CD4-positive, alpha-beta memory T cell (primary cell): ENCODE measurements around the gene PIAS4. TPM values are rescaled to one million over a fixed set of nuclear protein-coding genes. Genes with fewer than 3 reads are reported as not detected.
A peak's percentile ranks its signal among the peaks of the same experiment; 100 is the strongest.

Experiments used
- CTCF ChIA-PET: fragments of 350-600 bp; sonication (Branson Sonifier 250); formaldehyde crosslinking; loops from one replicate; lab custom pipeline; 2021; ENCODE audit warnings: inconsistent platforms; ENCODE audit not compliant: partially characterized antibody; lab: Charles Lee
- POLR2A ChIA-PET: fragments of 350-600 bp; sonication (Branson Sonifier 250); formaldehyde crosslinking; loops from one replicate; lab custom pipeline; 2021; ENCODE audit not compliant: partially characterized antibody; lab: Charles Lee
- DNase-seq, 5 donors: peaks; one replicate each; pipeline versions ENCODE4 v3.0.0 to v3.0.0-alpha.2; 2020 to 2022; ENCODE audit warnings: mixed read lengths in 1 of 5
- H3K27ac ChIP-seq: one replicate; pipeline ENCODE4 v1.7.0; 2013; ENCODE audit warnings: low read depth, low read length
- H3K27me3 ChIP-seq: 2 replicates; pipeline ENCODE4 v1.7.0; 2013; ENCODE audit warnings: mild to moderate bottlenecking, low read length, moderate library complexity; ENCODE audit not compliant: insufficient read depth
- H3K36me3 ChIP-seq: 2 replicates; pipeline ENCODE4 v1.7.0; 2013; ENCODE audit warnings: mild to moderate bottlenecking, low read length, moderate library complexity; ENCODE audit not compliant: insufficient read depth
- H3K4me1 ChIP-seq: 2 replicates; pipeline ENCODE4 v1.7.0; 2013; ENCODE audit warnings: mild to moderate bottlenecking, low read length, moderate library complexity; ENCODE audit not compliant: insufficient read depth
- H3K4me3 ChIP-seq, 2 donors: one replicate each; pipeline ENCODE4 v1.7.0; 2013; ENCODE audit warnings: low read length in 2 of 2, mild to moderate bottlenecking in 1 of 2
- H3K9me3 ChIP-seq, 2 donors: one replicate each; pipeline ENCODE4 v1.7.0; 2013; ENCODE audit warnings: low read length in 2 of 2, control low read depth in 1 of 2; ENCODE audit not compliant: control insufficient read depth in 1 of 2
- H3K27ac Mint-ChIP-seq, 7 donors: one replicate each; pipeline ENCODE4 v1.8.0; 2020 to 2021; ENCODE audit warnings: mixed read lengths in 7 of 7, mild to moderate bottlenecking in 6 of 7, inconsistent platforms in 3 of 7, moderate library complexity in 3 of 7
- H3K27me3 Mint-ChIP-seq, 2 donors: one replicate each; pipeline ENCODE4 v1.8.0; 2020 to 2021; ENCODE audit warnings: mixed read lengths in 2 of 2
- H3K36me3 Mint-ChIP-seq, 2 donors: one replicate each; pipeline ENCODE4 v1.8.0; 2020 to 2021; ENCODE audit warnings: mixed read lengths in 2 of 2, inconsistent platforms in 1 of 2, mild to moderate bottlenecking in 1 of 2
- H3K4me1 Mint-ChIP-seq, 4 donors: one replicate each; pipeline ENCODE4 v1.8.0; 2020 to 2021; ENCODE audit warnings: mixed read lengths in 4 of 4, mild to moderate bottlenecking in 1 of 4
- H3K4me3 Mint-ChIP-seq, 8 donors: one replicate each; pipeline ENCODE4 v1.8.0; 2020 to 2021; ENCODE audit warnings: mixed read lengths in 8 of 8, mild to moderate bottlenecking in 7 of 8, moderate library complexity in 6 of 8, inconsistent platforms in 3 of 8
- H3K9me3 Mint-ChIP-seq, 8 donors: one replicate each; pipeline ENCODE4 v1.8.0; 2020 to 2021; ENCODE audit warnings: mixed read lengths in 8 of 8, mild to moderate bottlenecking in 5 of 8, inconsistent platforms in 3 of 8, moderate library complexity in 1 of 8
- intact Hi-C: fragments of 100-400 bp; cut with micrococcal nuclease; formaldehyde crosslinking; loops from one replicate; pipeline ENCODE4 v1.15.1; 2023
- microRNA-seq: library from miRNA; unstranded; fragments of <30 nt; microRNA quantifications from one replicate; pipeline ENCODE4 v1.2.0, GENCODE V29; 2021; ENCODE audit warnings: borderline replicate concordance, borderline number of aligned reads, borderline microRNAs expressed, mixed read lengths
- polyA plus RNA-seq, 2 donors: library from polyadenylated mRNA; unstranded; fragments of 300-500 nt; fragmentation: Illumina TruSeq; gene quantifications; one replicate each; pipeline ENCODE4 v1.2.3, GENCODE V29; 2021
- total RNA-seq, 2 experiments: library from RNA; stranded (reverse); gene quantifications; one replicate each; pipeline ENCODE4 v1.2.3, GENCODE V29; 2021

PIAS4 gene
- total and polyA plus RNA-seq, 4 experiments from 2014 or later, result 5.2 to 42.6 (median 22.4) TPM

DNA sequence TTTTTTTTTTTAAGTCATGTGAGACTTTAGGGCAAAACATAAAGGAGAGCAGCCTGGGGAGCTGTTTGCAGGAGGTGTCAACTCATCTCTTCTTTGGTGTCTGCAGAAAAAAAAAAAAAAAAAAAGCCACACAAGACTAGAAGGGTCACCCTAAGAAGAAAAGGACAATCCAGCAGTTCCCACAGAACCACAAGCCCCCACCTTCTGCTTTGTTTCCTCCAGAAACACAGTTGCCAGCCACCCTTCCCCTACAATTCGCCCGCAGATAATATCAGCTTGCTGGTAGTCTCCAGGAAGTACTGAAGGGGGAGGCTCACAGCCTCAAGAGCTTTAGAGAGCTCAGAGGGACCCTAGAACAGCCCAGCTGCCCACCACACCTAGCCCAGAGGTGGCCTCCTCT, 81.4 kb downstream of the PIAS4 start:
- intact Hi-C loops, result loop anchor here (1.0 kb wide), 2 partner anchors 15 to 23 kb away; partner anchors contain the start of gene ZBTB7A
- H3K4me1 ChIP-seq, result peaks cover 57% of the 10 kb centered on the region

More for the DNA sequence above, 81.4 kb downstream of the PIAS4 start:
- DNase-seq, result peak; percentile 58 to 85 (median 71)
- Histone ChIP-seq H3K27ac (peak overlapping the region; percentile 46), H3K9me3 (no peaks in the 10 kb centered on the region), H3K4me3 (no peak overlapping the region), H3K36me3 (no peaks in the 10 kb centered on the region), H3K27me3 (no peaks in the 10 kb centered on the region)
- POLR2A ChIA-PET, result interaction anchor here (0.6 to 4.6 kb wide), 15 partner anchors 9 to 109 kb away, joined by 3 to 57 read pairs (median 5); partner anchors contain the start of genes EEF2 and ZBTB7A
- CTCF ChIA-PET, result interaction anchor here (0.7 to 1.6 kb wide), 5 partner anchors 11 to 119 kb away, joined by 3 to 8 read pairs (median 3); no protein-coding TSS in a partner anchor
- Mint-ChIP-seq H3K9me3 (no peaks in the 10 kb centered on the region), H3K27ac (peak overlapping the region; percentile 90 to 94 (median 92)), H3K27me3 (no peaks in the 10 kb centered on the region), H3K4me3 (peak overlapping the region; percentile 67 to 84 (median 72)), H3K36me3 (peaks cover 0 to 6% of the 10 kb centered on the region in 2 donors), H3K4me1 (peaks cover 18 to 57% (median 41%) of the 10 kb centered on the region in 4 donors)

Small RNA genes lying within 50 kb of the gene (microRNA-seq; reads per million reads assigned to microRNA genes)
- gene MIR637, result not detected

Other genes with a start within 250 kb of the PIAS4 start
- 10 to 100 TPM; 83.4 to 86.3 TPM for gene APBA3, start 246.0 kb upstream of the PIAS4 start, total RNA-seq
- 10 to 100 TPM; 33.1 to 37.0 TPM for gene APBA3, start 246.0 kb upstream of the PIAS4 start, polyA plus RNA-seq
- gene MRPL54, start 245.1 kb upstream of the PIAS4 start, total RNA-seq, result 10 to 100 TPM; 36.7 to 38.6 TPM
- 100 to 1,000 TPM; 102 to 107 TPM for gene MRPL54, start 245.1 kb upstream of the PIAS4 start, polyA plus RNA-seq
- not detected for gene RAX2, start 235.5 kb upstream of the PIAS4 start, total RNA-seq
- gene RAX2, start 235.5 kb upstream of the PIAS4 start, polyA plus RNA-seq, result not detected
- 1 to 10 TPM; 7.2 to 9.6 TPM for gene MATK, start 221.4 kb upstream of the PIAS4 start, total RNA-seq
- gene MATK, start 221.4 kb upstream of the PIAS4 start, polyA plus RNA-seq, result 10 to 100 TPM; 19.4 to 27.7 TPM
- gene ZFR2, start 138.7 kb upstream of the PIAS4 start, total RNA-seq, result 1 to 10 TPM; 1.2 to 3.1 TPM
- 1 to 10 TPM; 3.9 to 4.1 TPM for gene ZFR2, start 138.7 kb upstream of the PIAS4 start, polyA plus RNA-seq
- gene ATCAY, start 127.1 kb upstream of the PIAS4 start, total RNA-seq, result not detected
- gene ATCAY, start 127.1 kb upstream of the PIAS4 start, polyA plus RNA-seq, result not detected
- not detected for gene NMRK2, start 74.7 kb upstream of the PIAS4 start, total RNA-seq
- gene NMRK2, start 74.7 kb upstream of the PIAS4 start, polyA plus RNA-seq, result not detected
- 10 to 100 TPM; 40.0 to 40.7 TPM for gene DAPK3, start 36.6 kb upstream of the PIAS4 start, total RNA-seq
- 10 to 100 TPM; 22.3 to 26.0 TPM for gene DAPK3, start 36.6 kb upstream of the PIAS4 start, polyA plus RNA-seq
- gene EEF2, start 22.3 kb upstream of the PIAS4 start, total RNA-seq, result 1,000 to 10,000 TPM; 2,286 to 2,389 TPM
- 100 to 1,000 TPM; 274 to 749 TPM for gene EEF2, start 22.3 kb upstream of the PIAS4 start, polyA plus RNA-seq
- gene ZBTB7A, start 59.2 kb downstream of the PIAS4 start, total RNA-seq, result 10 to 100 TPM; 57.0 to 57.7 TPM
- 10 to 100 TPM in 1 of 2 donors, 1 to 10 TPM in 1; 9.6 to 48.2 TPM for gene ZBTB7A, start 59.2 kb downstream of the PIAS4 start, polyA plus RNA-seq
- gene MAP2K2, start 116.4 kb downstream of the PIAS4 start, total RNA-seq, result 100 to 1,000 TPM; 125 to 126 TPM
- 100 to 1,000 TPM in 1 of 2 donors, 10 to 100 TPM in 1; 44.0 to 101 TPM for gene MAP2K2, start 116.4 kb downstream of the PIAS4 start, polyA plus RNA-seq
- gene CREB3L3, start 145.9 kb downstream of the PIAS4 start, total RNA-seq, result not detected
- gene CREB3L3, start 145.9 kb downstream of the PIAS4 start, polyA plus RNA-seq, result not detected
- gene SIRT6, start 174.8 kb downstream of the PIAS4 start, total RNA-seq, result 10 to 100 TPM; 26.8 to 27.0 TPM
- 1 to 10 TPM in 1 of 2 donors, under 1 TPM in 1; 0.19 to 5.0 TPM for gene SIRT6, start 174.8 kb downstream of the PIAS4 start, polyA plus RNA-seq
- 1 to 10 TPM; 1.9 to 2.9 TPM for gene ANKRD24, start 175.0 kb downstream of the PIAS4 start, total RNA-seq
- under 1 TPM in 1 of 2 donors, not detected in 1; 0.20 TPM for gene ANKRD24, start 175.0 kb downstream of the PIAS4 start, polyA plus RNA-seq
- not detected for gene EBI3, start 221.8 kb downstream of the PIAS4 start, total RNA-seq
- under 1 TPM in 1 of 2 donors, not detected in 1; 0.26 TPM for gene EBI3, start 221.8 kb downstream of the PIAS4 start, polyA plus RNA-seq
- gene YJU2, start 239.3 kb downstream of the PIAS4 start, total RNA-seq, result 10 to 100 TPM; 28.1 to 29.4 TPM
- 10 to 100 TPM; 13.0 to 36.1 TPM for gene YJU2, start 239.3 kb downstream of the PIAS4 start, polyA plus RNA-seq